IPS-20b (cell line): ENCODE data around the gene TBCK.

Source experiments
- H3K27ac ChIP-seq: one replicate; pipeline ENCODE4 v1.5.1; 2013; ENCODE audit warnings: low read length
- H3K27me3 ChIP-seq: 2 replicates; pipeline ENCODE4 v1.6.1; 2013; ENCODE audit warnings: mild to moderate bottlenecking, low read length, inconsistent platforms; ENCODE audit not compliant: insufficient read depth
- H3K36me3 ChIP-seq: 2 replicates; pipeline ENCODE4 v1.6.1; 2013; ENCODE audit warnings: low read depth, mild to moderate bottlenecking, inconsistent platforms, low read length, moderate library complexity; ENCODE audit not compliant: insufficient read depth
- H3K4me1 ChIP-seq: 2 replicates; pipeline ENCODE4 v1.6.1; 2013; ENCODE audit warnings: mild to moderate bottlenecking, control low read depth, inconsistent platforms, low read length, moderate library complexity; ENCODE audit not compliant: insufficient read depth
- H3K4me3 ChIP-seq: 2 replicates; pipeline ENCODE4 v1.5.1; 2013; ENCODE audit warnings: mild to moderate bottlenecking, low read length, inconsistent platforms
- H3K9ac ChIP-seq: 2 replicates; pipeline ENCODE4 v1.6.1; 2013; ENCODE audit warnings: low read depth, mild to moderate bottlenecking, inconsistent platforms, low read length, moderate library complexity
- H3K9me3 ChIP-seq: 2 replicates; pipeline ENCODE4 v1.6.1; 2013; ENCODE audit warnings: mild to moderate bottlenecking, low read depth, low read length, inconsistent platforms; ENCODE audit not compliant: insufficient read depth

TBCK gene

GRCh38 chr4:106105697-106106096 is 210.3 kb downstream of the TBCK start:
- Histone ChIP-seq H3K4me1 (no peaks in the 10 kb centered on the region), H3K4me3 (no peak overlapping the region), H3K9ac (no peak overlapping the region), H3K36me3 (0 out of 2 replicates have a peak, but pooled peaks cover 7% of the 10 kb centered on the region), H3K9me3 (peaks cover 23% of the 10 kb centered on the region), H3K27me3 (no peaks in the 10 kb centered on the region), H3K27ac (no peak overlapping the region)

GRCh38 chr4:106104276-106104675 is 211.7 kb downstream of the TBCK start:
- H3K27ac ChIP-seq: no peak overlapping the region
- no peaks in the 10 kb centered on the region for H3K36me3 ChIP-seq
- H3K9ac ChIP-seq: no peak overlapping the region
- H3K27me3 ChIP-seq: no peaks in the 10 kb centered on the region
- no peak overlapping the region for H3K4me3 ChIP-seq
- H3K4me1 ChIP-seq: no peaks in the 10 kb centered on the region
- peaks cover 9% of the 10 kb centered on the region; the same call in 1 of the 2 replicates for H3K9me3 ChIP-seq

- H3K36me3 ChIP-seq: no peaks in the 10 kb centered on the region
- H3K4me3 ChIP-seq: no peak overlapping the region
- no peaks in the 10 kb centered on the region for H3K27me3 ChIP-seq
- no peak overlapping the region for H3K27ac ChIP-seq
- peaks cover under 1% of the 10 kb centered on the region; the same call in 1 of the 2 replicates for H3K9me3 ChIP-seq
- H3K9ac ChIP-seq: no peak overlapping the region
- no peaks in the 10 kb centered on the region; the same call in 1 of the 2 replicates for H3K4me1 ChIP-seq
Observed at GRCh38 chr4:106096454-106096853, 219.6 kb downstream of the TBCK start.

- H3K36me3 ChIP-seq: peaks cover 9% of the 10 kb centered on the region
Observed at GRCh38 chr4:106095408-106095807, 220.6 kb downstream of the TBCK start.

GRCh38 chr4:106092361-106093040 is 223.5 kb downstream of the TBCK start:
- H3K27me3 ChIP-seq: no peaks in the 10 kb centered on the region
- H3K9ac ChIP-seq: no peak overlapping the region
- H3K27ac ChIP-seq: no peak overlapping the region
- no peaks in the 10 kb centered on the region; the same call in 1 of the 2 replicates for H3K4me1 ChIP-seq
- peaks cover 10% of the 10 kb centered on the region for H3K36me3 ChIP-seq
- H3K9me3 ChIP-seq: peaks cover 24% of the 10 kb centered on the region
- H3K4me3 ChIP-seq: no peak overlapping the region

More at GRCh38 chr4:106095408-106095807, 220.6 kb downstream of the TBCK start:
- no peak overlapping the region for H3K27ac ChIP-seq
- peaks cover 10% of the 10 kb centered on the region for H3K9me3 ChIP-seq
- H3K4me3 ChIP-seq: no peak overlapping the region
- H3K4me1 ChIP-seq: no peaks in the 10 kb centered on the region; the same call in 1 of the 2 replicates
- H3K9ac ChIP-seq: no peak overlapping the region
- no peaks in the 10 kb centered on the region for H3K27me3 ChIP-seq

- H3K36me3 ChIP-seq: peaks cover 10% of the 10 kb centered on the region
Observed at GRCh38 chr4:106090826-106091225, 225.2 kb downstream of the TBCK start.

GRCh38 chr4:106083065-106083464 is 232.9 kb downstream of the TBCK start:
- Histone ChIP-seq H3K27ac (no peak overlapping the region), H3K4me1 (no peaks in the 10 kb centered on the region), H3K27me3 (no peaks in the 10 kb centered on the region), H3K4me3 (no peak overlapping the region), H3K36me3 (no peaks in the 10 kb centered on the region), H3K9ac (no peak overlapping the region), H3K9me3 (peaks cover 4% of the 10 kb centered on the region; the same call in 1 of the 2 replicates)

More at GRCh38 chr4:106090826-106091225, 225.2 kb downstream of the TBCK start:
- H3K9ac ChIP-seq: no peak overlapping the region
- H3K4me3 ChIP-seq: no peak overlapping the region; the same call in 1 of the 2 replicates
- no peaks in the 10 kb centered on the region for H3K27me3 ChIP-seq
- no peak overlapping the region for H3K27ac ChIP-seq
- no peaks in the 10 kb centered on the region for H3K4me1 ChIP-seq
- peaks cover 26% of the 10 kb centered on the region for H3K9me3 ChIP-seq

GRCh38 chr4:106080376-106080775 is 235.6 kb downstream of the TBCK start:
- H3K36me3 ChIP-seq: no peaks in the 10 kb centered on the region
- no peaks in the 10 kb centered on the region for H3K27me3 ChIP-seq
- no peaks in the 10 kb centered on the region for H3K4me1 ChIP-seq
- H3K9ac ChIP-seq: no peak overlapping the region
- no peak overlapping the region for H3K4me3 ChIP-seq
- no peak overlapping the region for H3K27ac ChIP-seq
- H3K9me3 ChIP-seq: peaks cover 13% of the 10 kb centered on the region

- no peak overlapping the region for H3K4me3 ChIP-seq
- H3K27me3 ChIP-seq: no peaks in the 10 kb centered on the region
Observed at GRCh38 chr4:106079616-106080015, 236.4 kb downstream of the TBCK start.

GRCh38 chr4:106065018-106065417 is 251.0 kb downstream of the TBCK start:
- Histone ChIP-seq H3K36me3 (no peaks in the 10 kb centered on the region), H3K4me3 (no peak overlapping the region), H3K27ac (no peak overlapping the region), H3K4me1 (no peaks in the 10 kb centered on the region), H3K27me3 (no peaks in the 10 kb centered on the region), H3K9ac (no peak overlapping the region), H3K9me3 (no peaks in the 10 kb centered on the region)

More at GRCh38 chr4:106079616-106080015, 236.4 kb downstream of the TBCK start:
- H3K9ac ChIP-seq: no peak overlapping the region
- no peaks in the 10 kb centered on the region for H3K36me3 ChIP-seq
- no peaks in the 10 kb centered on the region for H3K4me1 ChIP-seq
- peaks cover 14% of the 10 kb centered on the region for H3K9me3 ChIP-seq
- no peak overlapping the region for H3K27ac ChIP-seq

- no peak overlapping the region for H3K9ac ChIP-seq
- peaks cover 7% of the 10 kb centered on the region for H3K4me1 ChIP-seq
- no peaks in the 10 kb centered on the region for H3K9me3 ChIP-seq
- H3K27me3 ChIP-seq: no peaks in the 10 kb centered on the region
- no peaks in the 10 kb centered on the region for H3K36me3 ChIP-seq
- no peak overlapping the region for H3K4me3 ChIP-seq
- H3K27ac ChIP-seq: no peak overlapping the region
Observed at GRCh38 chr4:106063009-106063408, 253.0 kb downstream of the TBCK start.

- H3K27ac ChIP-seq: no peak overlapping the region
- no peaks in the 10 kb centered on the region for H3K36me3 ChIP-seq
- no peaks in the 10 kb centered on the region for H3K9me3 ChIP-seq
- H3K27me3 ChIP-seq: no peaks in the 10 kb centered on the region
- no peak overlapping the region for H3K4me3 ChIP-seq
- peaks cover 12% of the 10 kb centered on the region for H3K4me1 ChIP-seq
- H3K9ac ChIP-seq: no peak overlapping the region
Observed at GRCh38 chr4:106062452-106062875, 253.5 kb downstream of the TBCK start.
